Measurements from ENCODE around the gene B4GALT4.
A peak's percentile ranks its signal among the peaks of the same experiment; 100 is the strongest.
"Not testable (repeated sequence)": the region's sequence is repeated elsewhere in the genome, so short reads cannot be mapped to it uniquely, and the experiment has no call there.

The B4GALT4 gene, protein sequence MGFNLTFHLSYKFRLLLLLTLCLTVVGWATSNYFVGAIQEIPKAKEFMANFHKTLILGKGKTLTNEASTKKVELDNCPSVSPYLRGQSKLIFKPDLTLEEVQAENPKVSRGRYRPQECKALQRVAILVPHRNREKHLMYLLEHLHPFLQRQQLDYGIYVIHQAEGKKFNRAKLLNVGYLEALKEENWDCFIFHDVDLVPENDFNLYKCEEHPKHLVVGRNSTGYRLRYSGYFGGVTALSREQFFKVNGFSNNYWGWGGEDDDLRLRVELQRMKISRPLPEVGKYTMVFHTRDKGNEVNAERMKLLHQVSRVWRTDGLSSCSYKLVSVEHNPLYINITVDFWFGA

DNA sequence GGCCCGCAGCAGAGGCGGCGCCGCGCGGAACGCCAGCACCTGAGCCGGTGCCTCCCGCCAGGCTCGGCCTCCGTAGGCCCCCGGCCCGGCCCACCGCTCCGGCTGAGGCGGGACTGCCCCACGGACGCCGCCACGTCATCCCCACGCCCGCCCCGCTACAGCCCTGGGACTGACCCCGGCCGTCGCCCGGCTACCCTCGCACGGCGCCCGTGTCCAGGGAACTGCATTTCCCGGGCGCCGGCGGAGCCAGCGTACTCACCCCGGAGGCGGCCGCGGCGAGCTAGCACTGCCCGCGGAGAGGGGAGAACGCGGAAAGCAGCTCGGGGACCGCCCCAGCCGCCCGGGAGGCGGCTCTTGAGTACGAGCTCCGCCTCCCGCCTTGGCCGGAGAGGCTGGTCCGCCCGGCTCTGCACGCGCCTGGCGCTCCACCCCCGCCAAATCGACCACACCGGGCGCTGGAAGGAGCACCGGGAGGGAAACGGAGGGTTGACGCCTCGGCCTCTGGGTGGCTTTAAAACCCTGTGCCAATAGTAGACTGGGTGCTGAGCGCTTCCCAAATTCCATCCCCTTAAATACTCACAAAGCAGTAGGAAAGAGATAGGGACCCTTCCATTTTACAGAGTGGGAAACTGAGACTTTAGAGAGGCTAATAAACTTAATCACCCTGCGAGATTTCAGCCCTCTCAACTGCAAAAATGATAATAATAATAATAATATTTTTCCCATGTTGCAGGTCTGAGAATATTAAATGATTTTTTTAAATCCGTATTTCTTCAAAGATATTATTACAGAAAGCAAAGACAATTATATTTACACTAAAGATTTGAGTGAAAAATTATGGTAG is at the start of gene B4GALT4:
TSS of gene B4GALT4 (minus strand) at position 288 of the 844 bp plus-strand sequence. CDS start 10,779 bp downstream, outside the sequence.
- DNase-seq: peak; percentile 91

DNA sequence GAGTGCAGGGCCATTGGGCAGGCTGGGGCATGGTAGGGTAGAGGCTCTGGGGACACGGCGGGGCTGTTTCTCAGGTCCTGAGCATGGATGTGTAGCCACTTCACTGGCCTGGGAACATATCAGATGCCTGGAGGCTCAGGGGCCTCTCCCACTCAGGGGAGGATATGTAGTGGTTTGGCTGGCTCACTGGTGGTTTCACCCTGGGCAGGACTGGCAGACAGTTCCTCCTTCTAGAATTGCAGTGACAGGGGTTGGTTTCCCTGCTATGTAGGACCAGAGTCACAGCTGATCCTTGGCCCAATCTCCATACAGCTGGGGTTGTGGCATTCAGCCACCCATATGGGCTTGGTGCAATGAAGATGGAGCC is 48.7 kb upstream of the B4GALT4 start:
- peak; percentile 52 for DNase-seq

DNA sequence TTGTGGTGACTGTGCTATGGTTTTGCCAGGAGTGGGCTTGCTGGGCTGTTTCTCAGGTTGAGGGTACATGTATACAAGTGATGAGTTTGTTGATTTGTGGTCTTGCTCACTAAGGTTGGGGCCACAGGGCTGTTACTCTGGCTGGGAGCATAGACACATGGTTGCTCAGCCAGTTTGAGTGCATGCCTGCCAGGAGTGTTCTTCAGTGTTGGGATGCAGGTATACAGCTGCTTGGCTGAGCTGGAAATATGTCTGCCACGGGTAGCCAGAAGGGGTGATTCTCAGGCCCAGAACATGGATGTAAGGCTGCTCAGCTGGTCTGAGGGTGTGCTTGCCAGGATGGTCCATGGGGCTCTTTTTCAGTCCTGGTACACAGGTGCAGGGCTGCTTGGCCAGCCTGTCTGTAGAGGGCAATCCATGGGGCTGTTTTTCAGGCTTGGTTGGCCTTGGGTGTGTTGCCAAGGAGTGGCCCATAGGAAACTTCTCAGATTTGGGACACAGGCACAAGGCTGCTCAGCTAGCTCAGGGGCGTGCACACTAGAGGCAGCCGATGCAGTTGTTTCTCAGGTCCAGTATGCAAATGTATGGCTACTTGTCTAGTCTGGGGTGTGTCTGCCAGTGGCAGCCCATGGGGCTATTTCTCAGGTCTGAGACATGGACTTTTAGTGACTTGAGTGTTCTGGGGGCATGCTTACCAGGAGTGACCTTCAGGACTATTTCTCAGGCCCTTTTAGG is 48.2 kb upstream of the B4GALT4 start:
- DNase-seq: no peak

DNA sequence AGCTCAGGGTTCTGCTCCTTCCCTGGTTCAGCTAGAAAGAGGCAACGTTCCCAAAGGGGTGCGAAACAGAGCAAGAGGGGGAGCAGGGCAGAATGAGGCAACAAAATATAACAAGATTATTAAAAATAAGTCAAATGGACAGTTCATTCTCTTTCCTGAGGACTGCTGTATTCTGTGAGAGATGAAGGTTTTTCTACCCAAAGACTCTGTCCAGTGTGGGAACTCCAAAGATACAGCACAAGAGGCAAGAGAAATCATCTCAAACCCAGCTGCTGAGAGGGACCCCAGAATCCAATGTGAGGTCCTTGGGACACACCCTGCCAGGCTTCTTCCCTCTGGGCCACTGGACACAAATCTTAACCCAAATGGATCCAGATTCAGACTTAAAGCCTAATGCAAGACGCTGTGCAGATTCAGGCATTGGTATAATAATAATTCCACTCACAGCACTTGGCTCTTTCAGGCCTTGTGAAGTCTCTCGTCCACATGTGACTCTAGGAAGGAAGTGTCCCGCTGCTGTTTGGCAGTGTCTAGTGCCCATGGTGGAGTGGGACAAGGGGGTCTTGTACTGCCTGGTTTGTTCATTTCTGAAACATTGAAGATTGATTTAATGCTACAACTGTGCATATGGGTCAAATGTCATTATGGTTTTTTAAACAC is 39.0 kb upstream of the B4GALT4 start:
- no peak for DNase-seq

DNA sequence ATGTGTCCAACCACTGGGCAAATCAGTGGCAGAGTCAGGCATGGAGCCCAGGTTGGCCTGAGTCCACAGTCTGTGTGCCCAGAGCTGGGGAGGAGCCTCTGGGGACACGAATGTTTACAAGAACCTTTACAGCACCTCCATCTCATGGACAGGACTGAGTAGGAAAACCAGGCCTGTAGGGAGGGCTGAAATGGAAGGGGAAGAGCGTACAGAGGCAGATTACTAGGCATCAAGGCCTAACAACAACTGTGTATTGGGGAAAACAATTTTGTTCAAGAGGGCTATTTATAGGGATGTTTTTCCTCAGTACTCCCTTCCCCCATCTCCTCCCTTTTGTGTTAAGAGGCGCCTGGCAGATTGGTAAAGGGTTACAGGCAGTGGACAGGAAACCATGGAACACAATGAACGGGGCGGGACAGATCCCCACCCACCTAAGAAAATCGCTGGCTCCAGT is 38.5 kb upstream of the B4GALT4 start:
- no peak for DNase-seq

DNA sequence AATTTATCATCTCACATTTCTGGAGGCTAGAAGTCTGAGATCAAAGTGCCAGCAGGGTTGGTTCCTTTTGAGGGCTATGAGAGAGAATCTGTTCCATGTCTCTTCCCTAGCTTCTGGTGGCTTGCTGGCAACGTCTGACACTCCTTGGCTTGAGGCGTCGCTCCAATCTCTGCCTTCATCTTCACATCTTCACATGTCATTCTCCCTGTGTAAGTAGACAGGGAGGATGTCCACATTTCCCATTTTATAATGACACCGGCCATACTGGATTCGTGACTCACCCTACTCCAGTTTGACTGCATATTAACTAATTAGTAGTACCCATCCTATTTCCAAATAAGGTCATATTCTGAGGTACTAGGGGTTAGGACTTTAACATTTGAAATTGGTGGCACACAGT is 36.0 kb upstream of the B4GALT4 start:
- no peak for DNase-seq

DNA sequence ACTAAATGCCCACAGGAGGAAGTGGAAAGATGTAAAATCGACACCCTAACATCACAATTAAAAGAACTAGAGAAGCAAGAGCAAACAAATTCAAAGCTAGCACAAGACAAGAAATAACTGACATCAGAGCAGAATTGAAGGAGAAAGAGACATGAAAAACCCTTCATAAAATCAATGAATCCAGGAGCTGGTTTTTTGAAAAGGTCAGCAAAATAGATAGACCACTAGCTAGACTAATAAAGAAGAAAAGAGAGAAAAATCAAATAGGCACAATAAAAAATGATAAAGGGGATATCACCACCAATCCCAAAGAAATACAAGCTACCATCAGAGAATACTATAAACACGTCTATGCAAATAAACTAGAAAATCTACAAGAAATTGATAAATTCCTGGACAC is 29.5 kb upstream of the B4GALT4 start:
- not testable (repeated sequence) for DNase-seq

DNA sequence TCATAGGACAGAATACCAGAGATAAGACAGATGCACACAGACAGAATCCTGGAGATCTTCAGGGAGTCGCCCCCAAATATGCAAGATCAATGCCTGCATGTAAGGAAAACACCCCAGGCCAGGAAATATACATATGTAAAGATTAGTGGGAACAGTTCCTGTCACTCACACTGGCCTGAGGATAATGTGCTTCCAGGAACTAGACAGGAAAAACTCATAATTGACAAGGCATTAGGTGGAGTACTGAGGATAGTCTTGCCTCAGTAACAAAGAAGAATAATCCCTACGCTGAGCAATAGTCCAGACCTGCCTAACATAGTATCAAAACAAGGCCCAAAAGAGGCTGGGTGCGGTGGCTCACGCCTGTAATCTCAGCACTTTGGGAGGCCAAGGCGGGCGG is 20.4 kb upstream of the B4GALT4 start:
- no peak for DNase-seq

DNA sequence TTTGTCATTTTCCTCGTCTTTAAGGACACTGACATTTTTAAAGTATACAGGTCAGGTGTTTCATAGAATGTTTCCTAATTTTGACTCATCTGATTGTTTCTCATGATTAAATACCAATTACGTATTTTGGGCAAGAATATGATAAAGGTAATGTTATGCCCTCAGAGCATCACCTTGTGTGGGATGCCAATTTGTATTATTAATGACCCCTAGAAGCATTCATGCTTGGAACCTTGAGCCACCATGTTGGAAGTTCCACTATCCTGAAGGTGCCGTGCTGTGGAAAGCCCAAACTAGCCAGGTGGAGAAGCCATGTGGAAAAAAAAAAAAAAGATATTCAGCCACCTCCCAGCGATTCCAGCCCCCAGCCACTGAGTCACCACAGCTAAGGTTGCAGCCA is 19.1 kb upstream of the B4GALT4 start:
- DNase-seq: no peak

DNA sequence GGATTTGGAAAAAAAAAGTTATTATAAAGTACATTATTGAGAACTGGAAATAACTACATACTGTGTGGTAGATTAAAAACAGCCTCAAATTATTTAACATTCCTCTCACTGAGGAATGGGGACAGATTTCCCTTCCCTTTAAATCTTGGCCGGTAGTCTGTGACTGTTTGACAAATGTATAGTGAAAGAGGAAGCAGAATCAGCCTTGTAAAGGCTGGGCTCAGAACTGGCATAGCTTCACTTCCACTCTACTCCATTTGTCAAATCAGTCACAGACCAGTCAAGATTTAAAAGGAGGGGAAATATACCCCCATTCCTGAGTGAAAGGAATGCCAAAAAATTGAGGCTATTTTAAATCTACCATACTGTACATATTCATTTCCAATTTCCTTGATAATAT is 18.2 kb upstream of the B4GALT4 start:
- DNase-seq: peak; percentile 71

DNA sequence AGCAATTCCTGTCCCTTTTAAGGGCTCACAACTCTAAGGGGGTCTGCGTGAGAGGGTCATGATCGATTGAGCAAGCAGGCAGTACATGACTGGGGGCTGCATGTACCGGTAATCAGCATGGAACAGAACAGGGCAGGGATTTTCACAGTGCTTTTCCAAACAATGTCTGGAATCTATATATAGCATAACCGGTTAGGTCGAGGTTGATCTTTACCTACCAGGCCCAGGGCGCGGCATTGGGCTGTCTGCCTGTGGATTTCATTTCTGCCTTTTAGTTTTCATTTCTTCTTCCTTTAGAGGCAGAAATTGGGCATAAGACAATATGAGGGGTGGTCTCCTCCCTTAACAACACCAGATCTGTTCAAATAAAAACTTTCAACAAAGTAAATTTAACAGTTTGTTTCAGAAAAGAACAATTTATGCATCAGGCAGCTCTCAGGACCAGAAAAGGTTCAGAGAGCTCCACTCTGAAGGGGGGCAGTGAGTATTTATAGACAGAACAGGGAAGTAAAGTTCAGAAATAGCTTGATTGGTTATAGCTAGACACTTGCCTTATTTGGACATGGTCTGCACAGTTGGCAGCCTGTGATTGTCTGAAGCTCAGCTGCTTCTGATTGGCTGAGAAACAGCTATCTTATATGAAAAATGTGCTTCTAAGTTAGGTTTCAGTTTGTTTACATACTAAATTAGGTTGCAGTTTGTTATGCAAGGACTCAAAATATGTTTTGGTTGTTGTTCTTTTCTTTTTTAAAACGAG is 17.2 kb upstream of the B4GALT4 start:
- DNase-seq: peak; percentile 90

DNA sequence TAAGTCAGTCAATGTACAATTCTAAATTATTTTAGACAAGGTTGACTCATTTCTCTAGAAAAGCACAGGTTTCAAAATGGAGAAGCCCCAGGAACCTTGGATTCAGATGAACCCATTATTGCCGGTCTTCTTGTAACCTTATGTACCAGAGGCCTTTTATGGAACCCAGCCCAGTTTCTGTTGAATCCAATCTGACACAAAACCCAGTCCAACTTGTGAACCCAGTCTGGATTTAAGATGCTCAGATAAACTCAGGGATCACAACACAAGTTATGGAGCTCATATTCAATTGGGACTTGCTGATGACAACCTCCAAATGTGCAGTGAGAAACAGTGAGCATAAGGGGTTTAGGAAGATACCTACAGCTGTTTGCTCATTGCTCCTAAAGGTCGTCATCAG is 16.4 kb upstream of the B4GALT4 start:
- no peak for DNase-seq

DNA sequence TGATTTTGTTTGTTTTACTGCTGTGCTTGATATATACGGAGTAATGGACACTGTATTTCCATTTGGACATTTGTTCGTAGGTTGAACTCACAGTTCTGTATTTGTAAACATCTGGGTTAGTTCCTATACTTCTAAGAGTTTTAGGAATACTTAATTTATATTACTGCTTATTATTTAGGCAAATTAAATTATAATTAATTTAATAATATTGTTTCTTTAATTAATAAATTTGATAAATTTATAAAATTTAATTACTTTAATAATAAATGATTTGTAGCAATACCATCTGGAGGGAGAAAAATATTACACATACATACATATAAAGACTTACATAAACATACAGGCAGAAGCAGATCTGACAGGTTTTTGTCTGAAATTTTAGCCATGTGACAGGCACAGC is 14.5 kb upstream of the B4GALT4 start:
- no peak for DNase-seq

DNA sequence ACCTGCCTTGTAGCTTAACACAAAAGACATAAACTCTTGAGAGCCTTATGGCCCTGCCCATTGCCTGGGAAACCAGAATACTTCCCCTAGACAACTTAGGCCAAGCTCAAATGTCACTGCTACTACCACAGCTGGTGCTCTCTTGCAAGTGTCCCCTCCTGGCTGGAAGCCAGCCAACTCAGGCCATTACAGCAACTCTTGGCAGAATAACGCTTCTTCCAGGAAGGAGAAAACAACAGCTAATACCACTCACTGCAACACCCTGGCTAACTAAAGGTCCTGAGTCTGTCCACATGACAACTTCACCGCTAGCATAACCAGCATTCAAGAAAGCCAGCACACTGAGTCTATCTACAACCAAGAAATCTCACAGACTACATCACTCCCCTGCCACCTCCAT is 5.1 kb upstream of the B4GALT4 start:
- no peak for DNase-seq

DNA sequence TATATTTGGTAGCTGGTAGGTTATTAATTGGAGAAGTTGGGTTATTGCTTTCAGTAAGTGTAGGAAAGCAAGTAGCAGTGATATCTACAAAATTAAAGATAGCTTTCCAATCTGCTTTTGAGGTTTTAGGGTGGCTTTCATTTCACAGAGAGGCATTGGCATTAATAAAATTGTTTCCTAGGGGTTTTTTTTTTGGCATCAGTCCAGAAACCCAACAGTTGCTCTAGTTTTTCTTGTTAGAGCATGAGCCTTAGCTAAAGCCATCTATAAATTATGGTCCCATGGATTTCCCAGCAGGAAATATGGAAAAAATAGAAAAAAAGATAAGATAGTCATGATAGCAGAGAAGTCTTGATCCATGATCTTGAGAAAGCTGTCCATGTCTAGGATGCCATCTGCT is 3.0 kb upstream of the B4GALT4 start:
- DNase-seq: no peak

DNA sequence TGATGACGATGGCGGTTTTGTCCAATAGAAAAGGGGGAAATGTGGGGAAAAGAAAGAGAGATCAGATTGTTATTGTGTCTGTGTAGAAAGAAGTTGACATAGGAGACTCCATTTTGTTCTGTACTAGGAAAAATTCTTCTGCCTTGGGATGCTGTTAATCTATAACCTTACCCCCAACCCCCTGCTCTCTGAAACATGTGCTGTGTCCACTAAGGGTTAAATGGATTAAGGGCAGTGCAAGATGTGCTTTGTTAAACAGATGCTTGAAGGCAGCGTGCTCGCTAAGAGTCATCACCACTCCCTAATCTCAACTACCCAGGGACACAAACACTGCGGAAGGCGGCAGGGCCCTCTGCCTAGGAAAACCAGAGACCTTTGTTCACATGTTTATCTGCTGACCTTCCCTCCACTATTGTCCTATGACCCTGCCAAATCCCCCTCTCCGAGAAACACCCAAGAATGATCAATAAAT is 2.4 kb upstream of the B4GALT4 start:
- DNase-seq: not testable (repeated sequence)

DNA sequence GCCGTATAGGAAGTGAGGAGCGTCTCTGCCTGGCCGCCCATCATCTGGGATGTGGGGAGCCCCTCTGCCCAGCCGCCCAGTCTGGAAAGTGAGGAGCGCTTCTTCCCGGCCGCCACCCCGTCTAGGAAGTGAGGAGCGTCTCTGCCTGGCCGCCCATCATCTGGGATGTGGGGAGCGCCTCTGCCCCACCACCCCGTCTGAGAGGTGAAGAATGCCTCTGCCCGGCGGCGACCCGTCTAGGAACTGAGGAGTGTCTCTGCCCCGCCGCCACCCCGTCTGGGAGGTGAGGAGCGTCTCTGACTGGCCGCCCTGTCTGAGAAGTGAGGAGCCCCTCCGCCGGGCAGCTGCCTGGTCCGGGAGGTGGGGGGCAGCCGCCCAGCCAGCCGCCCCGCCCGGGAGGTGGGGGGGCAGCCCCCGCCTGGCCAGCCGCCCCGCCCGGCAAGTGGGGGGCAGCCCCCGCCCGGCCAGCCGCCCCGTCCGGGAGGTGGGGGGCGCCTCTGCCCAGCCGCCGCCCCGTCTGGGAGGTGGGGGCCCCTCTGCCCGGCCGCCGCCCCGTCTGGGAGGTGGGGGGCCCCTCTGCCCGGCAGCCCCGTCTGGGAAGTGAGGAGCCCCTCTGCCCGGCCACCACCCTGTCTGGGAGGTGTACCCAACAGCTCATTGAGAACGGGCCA is 1.8 kb upstream of the B4GALT4 start:
- DNase-seq: not testable (repeated sequence)

DNA sequence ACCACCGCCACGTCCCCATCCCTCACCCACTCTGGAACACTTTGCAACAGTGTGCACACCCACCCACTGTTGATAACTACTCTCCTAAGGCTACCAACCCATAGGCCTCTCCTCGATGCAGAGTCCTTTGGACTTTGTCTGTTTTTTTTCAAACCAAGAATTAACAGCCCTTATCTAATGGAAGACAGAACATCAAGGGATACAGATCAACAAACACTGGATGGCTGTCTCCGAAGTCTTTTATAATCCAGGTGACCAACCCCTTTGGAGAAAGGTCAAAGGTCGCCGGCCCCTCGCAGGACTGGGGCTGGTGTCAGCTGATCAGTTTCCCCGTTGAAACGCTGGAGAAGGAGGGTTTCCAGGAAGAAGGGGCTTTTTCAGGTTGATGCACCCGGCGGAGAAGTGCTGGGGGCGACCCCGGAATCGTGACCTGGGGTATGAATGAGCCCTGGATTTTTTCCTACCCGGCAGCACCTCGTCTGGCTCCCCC is 532 bp downstream of the B4GALT4 start:
- peak; percentile 65 for DNase-seq

DNA sequence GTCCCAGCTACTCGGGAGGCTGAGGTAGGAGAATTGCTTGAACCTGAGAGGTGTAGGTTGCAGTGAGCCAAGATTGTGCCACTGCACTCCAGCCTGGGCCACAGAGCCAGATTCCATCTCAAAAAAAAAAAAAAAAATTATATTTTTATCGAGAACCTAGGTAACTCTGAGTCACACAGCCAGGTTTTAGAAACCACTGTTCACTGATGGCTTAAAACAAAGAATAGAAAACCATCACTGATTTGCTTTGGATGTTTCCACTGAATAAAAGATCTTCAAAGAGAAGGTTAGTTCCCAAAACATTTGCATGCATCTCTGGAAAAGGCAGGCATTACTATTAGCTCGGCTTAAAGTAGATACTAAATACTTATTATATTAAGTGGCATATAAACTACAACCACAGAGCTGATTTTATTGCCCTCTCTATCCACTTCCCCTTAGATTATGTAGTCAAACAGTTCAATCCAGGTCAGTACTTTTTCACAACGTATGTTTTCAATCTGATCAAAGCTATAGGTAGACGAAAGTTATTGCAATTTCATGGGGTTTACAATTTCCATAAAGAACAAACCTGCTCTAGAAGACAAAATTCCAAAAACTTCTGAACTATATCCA is 1.4 kb downstream of the B4GALT4 start:
- peak; percentile 52 for DNase-seq

DNA sequence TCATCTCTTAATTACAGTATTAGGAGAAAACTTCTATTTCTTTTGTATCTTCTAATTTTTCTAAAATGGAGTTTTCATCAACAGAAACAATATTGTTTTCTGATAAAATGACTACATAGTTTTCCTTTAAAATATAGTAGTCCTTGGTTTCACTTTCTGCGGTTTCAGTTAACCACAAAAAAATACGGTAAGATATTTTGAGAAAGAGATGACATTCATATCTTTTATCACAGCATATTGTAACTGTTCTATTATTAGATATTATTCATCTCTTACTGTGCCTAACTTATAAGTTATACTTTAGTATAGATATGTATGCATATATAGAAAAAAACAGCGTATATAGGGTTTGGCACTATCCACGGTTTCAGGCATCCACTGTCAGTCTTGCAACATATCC is 2.3 kb downstream of the B4GALT4 start:
- peak; percentile 66 for DNase-seq

DNA sequence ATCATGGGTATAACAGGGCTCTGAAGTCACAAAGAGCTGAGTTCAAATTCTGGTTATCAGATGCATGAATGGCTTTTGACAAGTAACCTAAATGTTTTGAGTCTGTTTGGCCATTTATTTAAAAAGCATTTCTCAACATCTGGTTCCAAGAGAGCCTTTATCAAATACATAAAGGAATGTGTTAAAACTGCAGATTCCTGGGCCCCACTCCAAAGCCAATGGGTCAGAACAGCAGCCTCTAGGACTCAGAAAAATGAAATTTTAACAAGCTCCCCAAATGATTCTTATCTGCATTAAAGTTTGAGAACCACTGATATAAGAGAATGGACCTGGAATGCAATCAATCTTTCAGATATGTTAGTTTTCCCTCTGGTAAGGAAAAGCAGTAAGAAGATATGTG is 3.4 kb downstream of the B4GALT4 start:
- DNase-seq: no peak
